Uterus (tissue), 4 donors: ENCODE results near the gene BICD2. TPM values are rescaled to one million over a fixed set of nuclear protein-coding genes. Genes with fewer than 3 reads are reported as not detected.

Experiments
- DNase-seq, 2 donors: peaks; one replicate each; pipeline ENCODE4 v3.0.0-alpha.2; 2019 to 2020
- H3K27ac ChIP-seq, 2 donors: fragments of 200-600 bp; sonication (generic); 1 replicate in 1 of 2; 2 replicates in 1 of 2; pipeline ENCODE4 v1.5.1; 2016 to 2018
- H3K27me3 ChIP-seq, 2 donors: fragments of 200-600 bp; sonication (generic); one replicate each; pipeline ENCODE4 v1.5.1; 2018 to 2019; ENCODE audit warnings: control low read depth in 1 of 2
- H3K36me3 ChIP-seq, 2 donors: fragments of 200-600 bp; sonication (generic); one replicate each; pipeline ENCODE4 v1.5.1; 2019; ENCODE audit warnings: control low read depth in 1 of 2
- H3K4me1 ChIP-seq, 2 donors: fragments of 200-600 bp; sonication (generic); one replicate each; pipeline ENCODE4 v1.5.1; 2018 to 2019; ENCODE audit warnings: control low read depth in 1 of 2
- H3K4me3 ChIP-seq, 2 donors: fragments of 200-600 bp; sonication (generic); 1 replicate in 1 of 2; 2 replicates in 1 of 2; pipeline ENCODE4 v1.5.1; 2018 to 2019; ENCODE audit warnings: mild to moderate bottlenecking in 1 of 2
- H3K9me3 ChIP-seq, 2 donors: fragments of 200-600 bp; sonication (generic); one replicate each; pipeline ENCODE4 v1.5.1; 2019; ENCODE audit warnings: control low read depth in 1 of 2
- POLR2A ChIP-seq, 2 donors: fragments of 450-650 bp; IDR thresholded peaks; one replicate each; pipeline ENCODE4 v1.6.1; 2016; ENCODE audit warnings: antibody characterized with exemption in 2 of 2, mild to moderate bottlenecking in 1 of 2, moderate library complexity in 1 of 2
- intact Hi-C: fragments of 100-400 bp; cut with DNase I; formaldehyde crosslinking; loops from one replicate; pipeline ENCODE4 v1.15.1; 2023; ENCODE audit warnings: low total_unique reads
- total RNA-seq, 4 donors: library from RNA; depleted of rRNA in 3 of 4; stranded (reverse); fragments of >200 nt in 3 of 4; gene quantifications; one replicate each; pipeline versions ENCODE4 v1.1.0 to v1.2.4, GENCODE V29; 2014 to 2023
- TF ChIP-seq, protein P1 (sequence below), 4 experiments: fragments of 200-600 bp in 2 of 4; fragments of 450-650 bp in 2 of 4; sonication (generic) in 2 of 4; IDR thresholded peaks; one replicate each; pipeline ENCODE4 v1.5.1; 2016 to 2019; ENCODE audit warnings: antibody characterized with exemption in 4 of 4, mild to moderate bottlenecking in 2 of 4, moderate library complexity in 1 of 4
- donor health status: DM: yes; HTN: yes; CAD: no.

BICD2 gene
- total RNA-seq, 4 donors from 2014 or later: 5.6 to 45.1 (median 22.8) TPM

DNA sequence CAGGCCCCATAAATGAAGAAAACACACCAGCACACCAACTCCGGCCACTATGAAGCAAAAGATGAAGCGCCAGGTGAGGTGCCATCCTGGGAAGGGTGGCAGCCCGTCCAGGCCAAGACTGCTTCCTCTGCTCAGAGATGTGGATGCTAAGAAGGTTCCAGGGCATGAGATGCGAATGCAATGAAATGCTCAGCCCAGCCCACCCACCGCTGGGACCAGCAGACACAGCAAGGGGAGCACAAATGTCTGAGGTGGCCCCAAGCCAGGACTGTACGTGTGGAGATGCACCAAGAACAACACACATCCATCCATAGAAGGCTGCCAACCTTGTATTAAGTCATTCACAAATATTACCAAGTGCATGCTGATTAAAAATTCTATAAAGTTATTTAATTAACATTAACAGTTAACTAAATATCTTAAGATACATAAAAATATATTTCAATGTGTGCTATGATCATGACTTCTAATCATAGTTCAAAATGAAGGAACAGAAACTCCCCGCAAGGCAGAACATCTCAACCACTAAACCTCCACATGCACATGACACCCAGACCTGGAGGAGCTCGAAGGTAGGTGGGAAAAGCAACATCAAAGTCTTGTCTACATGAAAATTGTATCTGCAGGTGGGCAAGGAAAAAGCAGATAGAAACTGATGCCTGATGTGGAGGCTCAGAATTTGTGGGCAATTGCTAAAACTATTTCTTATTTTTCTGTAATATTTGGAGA is 43.7 kb downstream of the BICD2 start:
- no peaks in the 10 kb centered on the region for H3K36me3 ChIP-seq
- no peak overlapping the region for H3K4me3 ChIP-seq
- no peaks in the 10 kb centered on the region for H3K9me3 ChIP-seq
- no peaks in the 10 kb centered on the region for H3K27me3 ChIP-seq
- DNase-seq: no peak
- no peaks in the 10 kb centered on the region for H3K4me1 ChIP-seq
- intact Hi-C loops: no loop called here
- TF ChIP-seq, protein P1, sequence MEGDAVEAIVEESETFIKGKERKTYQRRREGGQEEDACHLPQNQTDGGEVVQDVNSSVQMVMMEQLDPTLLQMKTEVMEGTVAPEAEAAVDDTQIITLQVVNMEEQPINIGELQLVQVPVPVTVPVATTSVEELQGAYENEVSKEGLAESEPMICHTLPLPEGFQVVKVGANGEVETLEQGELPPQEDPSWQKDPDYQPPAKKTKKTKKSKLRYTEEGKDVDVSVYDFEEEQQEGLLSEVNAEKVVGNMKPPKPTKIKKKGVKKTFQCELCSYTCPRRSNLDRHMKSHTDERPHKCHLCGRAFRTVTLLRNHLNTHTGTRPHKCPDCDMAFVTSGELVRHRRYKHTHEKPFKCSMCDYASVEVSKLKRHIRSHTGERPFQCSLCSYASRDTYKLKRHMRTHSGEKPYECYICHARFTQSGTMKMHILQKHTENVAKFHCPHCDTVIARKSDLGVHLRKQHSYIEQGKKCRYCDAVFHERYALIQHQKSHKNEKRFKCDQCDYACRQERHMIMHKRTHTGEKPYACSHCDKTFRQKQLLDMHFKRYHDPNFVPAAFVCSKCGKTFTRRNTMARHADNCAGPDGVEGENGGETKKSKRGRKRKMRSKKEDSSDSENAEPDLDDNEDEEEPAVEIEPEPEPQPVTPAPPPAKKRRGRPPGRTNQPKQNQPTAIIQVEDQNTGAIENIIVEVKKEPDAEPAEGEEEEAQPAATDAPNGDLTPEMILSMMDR (IDR thresholded peaks at IDR 0.05): no peak
- TF ChIP-seq POLR2A (IDR thresholded peaks at IDR 0.05): no peak
- no peak overlapping the region for H3K27ac ChIP-seq

DNA sequence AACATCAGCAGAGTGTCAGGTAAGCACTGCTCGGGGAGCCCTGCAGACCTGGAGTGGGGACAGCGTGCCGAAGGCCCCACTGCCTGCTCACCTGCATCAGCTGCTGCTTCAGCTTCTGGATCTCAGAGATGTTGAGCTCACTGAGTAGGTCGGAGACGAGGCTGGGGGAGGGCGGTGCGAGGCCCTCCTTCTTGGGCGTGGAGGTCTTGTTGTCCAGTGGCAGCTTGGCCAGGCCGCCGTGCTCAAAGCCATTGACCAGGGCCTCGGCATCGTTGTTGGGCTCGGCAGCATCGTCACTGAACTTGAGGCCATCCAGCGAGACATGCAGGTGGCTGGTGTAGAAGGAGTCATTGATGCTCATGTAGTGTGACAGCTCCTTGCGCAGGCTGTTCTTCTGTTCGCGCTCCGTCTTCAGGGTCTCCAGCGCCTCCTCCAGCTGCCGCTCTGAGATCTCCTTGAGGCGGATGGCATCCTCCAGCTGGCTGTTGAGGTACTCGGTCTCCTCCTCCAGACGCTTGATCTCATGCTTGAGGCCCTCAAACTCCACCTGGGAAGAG is 44.3 kb downstream of the BICD2 start:
- intact Hi-C loops: no loop called here
- Histone ChIP-seq H3K27ac (no peak overlapping the region), H3K9me3 (no peaks in the 10 kb centered on the region), H3K4me3 (no peak overlapping the region), H3K27me3 (no peaks in the 10 kb centered on the region), H3K36me3 (no peaks in the 10 kb centered on the region), H3K4me1 (no peaks in the 10 kb centered on the region)
- DNase-seq: no peak
- TF ChIP-seq, protein P1 (IDR thresholded peaks at IDR 0.05): no peak
- TF ChIP-seq POLR2A (IDR thresholded peaks at IDR 0.05): no peak

DNA sequence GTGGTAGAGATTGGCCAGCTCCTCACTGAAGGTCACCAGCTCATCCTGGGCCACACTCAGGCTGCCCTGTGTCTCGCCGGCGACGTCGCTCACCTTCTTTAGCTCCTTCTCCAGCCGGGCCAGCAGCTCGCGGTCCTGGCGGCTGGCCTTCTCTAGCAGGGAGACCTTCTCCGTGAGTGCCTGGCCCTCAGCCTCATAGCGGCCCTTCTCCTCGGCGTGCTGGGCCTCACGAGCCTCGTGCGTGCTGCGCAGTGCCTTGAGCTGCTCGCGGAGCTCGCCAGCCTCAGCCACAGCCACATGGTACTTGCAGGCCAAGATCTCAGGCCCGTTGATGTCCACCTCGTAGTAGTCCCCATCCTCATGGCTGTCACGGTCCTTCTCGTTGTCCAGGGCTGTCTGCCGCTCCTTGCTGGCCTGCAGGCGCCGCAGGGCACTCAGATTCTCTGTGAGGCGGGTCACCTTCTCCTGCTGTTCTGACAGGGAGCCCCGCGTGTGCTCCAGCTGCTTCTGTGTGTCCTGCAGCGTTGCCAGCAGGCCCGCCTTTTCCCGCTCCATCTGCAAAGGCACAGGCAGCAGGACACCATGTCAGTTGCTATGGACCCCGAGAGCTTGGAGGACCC is 45.5 kb downstream of the BICD2 start:
- DNase-seq: no peak
- H3K36me3 ChIP-seq: no peaks in the 10 kb centered on the region
- no peaks in the 10 kb centered on the region for H3K27me3 ChIP-seq
- H3K9me3 ChIP-seq: no peaks in the 10 kb centered on the region
- no peaks in the 10 kb centered on the region for H3K4me1 ChIP-seq
- H3K27ac ChIP-seq: no peak overlapping the region
- no peak for TF ChIP-seq POLR2A (IDR thresholded peaks at IDR 0.05)
- TF ChIP-seq, protein P1 (IDR thresholded peaks at IDR 0.05): no peak
- intact Hi-C loops: loop anchor here (5.0 kb wide), 1 partner anchor 73 kb away; no protein-coding TSS in a partner anchor
- no peak overlapping the region for H3K4me3 ChIP-seq

DNA sequence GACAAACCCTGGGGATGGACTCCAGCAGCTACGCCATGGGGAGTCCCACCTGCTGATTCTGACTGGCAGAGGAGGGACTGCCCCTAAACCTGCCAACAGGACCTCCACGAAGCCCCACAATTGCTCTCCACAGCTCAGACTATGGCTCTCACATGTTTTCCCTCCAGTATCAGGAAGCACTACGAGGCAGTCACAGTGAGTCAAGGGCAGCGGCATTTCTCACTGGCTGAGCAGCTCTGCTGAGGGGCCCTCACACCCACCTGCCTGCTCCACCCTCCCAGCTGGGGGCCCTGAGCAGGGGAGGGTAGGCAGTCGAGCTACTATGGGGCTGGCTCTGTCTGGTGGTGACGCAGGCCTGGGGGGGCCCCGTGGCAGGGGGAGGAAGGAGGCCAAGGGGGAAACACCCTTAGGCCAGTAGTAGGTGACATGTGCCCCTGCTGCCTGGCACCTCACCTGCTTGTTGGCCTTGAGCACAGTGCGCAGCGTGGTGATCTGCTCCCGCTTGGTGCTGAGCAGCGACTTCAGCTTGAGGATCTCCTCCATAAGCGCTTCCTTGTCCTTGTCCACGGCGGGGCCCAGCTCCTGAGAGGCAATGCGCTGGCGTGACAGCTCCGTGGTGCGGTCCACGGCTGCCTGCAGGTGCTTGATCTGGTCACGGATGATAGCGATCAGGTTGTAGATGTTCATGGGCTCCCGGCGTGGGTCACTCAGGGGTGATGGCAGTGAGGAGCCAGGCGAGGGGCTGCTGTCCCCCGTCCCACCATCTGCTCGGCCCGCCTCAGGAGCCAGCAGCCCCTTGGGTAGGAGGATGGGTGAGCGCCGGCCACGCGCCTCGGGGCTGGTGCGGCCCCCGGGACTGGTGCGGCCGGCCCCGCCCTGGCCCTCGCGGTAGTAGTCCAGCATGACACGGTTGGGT is 46.3 kb downstream of the BICD2 start:
- Histone ChIP-seq H3K4me1 (no peaks in the 10 kb centered on the region), H3K9me3 (no peaks in the 10 kb centered on the region), H3K36me3 (no peaks in the 10 kb centered on the region), H3K27ac (no peak overlapping the region), H3K4me3 (no peak overlapping the region), H3K27me3 (no peaks in the 10 kb centered on the region)
- intact Hi-C loops: loop anchor here (5.0 kb wide), 1 partner anchor 74 kb away; no protein-coding TSS in a partner anchor
- TF ChIP-seq, protein P1 (IDR thresholded peaks at IDR 0.05): no peak
- DNase-seq: no peak
